ENCODE measurements around the gene NFIX.

- TF ChIP-seq CTCF (IDR thresholded peaks at IDR 0.05) (no peak), POLR2A (IDR thresholded peaks at IDR 0.05) (no peak)
Measured at GRCh38 chr19:12965812-12966135, 29.5 kb upstream of the NFIX start.
